Measurements from ENCODE around the gene KRTAP9-3. TPM values are rescaled to one million over a fixed set of nuclear protein-coding genes. Genes with fewer than 3 reads are reported as not detected.
"Not testable (repeated sequence)": the region's sequence is repeated elsewhere in the genome, so short reads cannot be mapped to it uniquely, and the experiment has no call there.

KRTAP9-3 gene, protein sequence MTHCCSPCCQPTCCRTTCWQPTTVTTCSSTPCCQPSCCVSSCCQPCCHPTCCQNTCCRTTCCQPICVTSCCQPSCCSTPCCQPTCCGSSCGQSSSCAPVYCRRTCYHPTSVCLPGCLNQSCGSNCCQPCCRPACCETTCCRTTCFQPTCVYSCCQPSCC
- polyA plus RNA-seq (2012; ENCODE audit: low read depth, missing spikeins): not detected

DNA sequence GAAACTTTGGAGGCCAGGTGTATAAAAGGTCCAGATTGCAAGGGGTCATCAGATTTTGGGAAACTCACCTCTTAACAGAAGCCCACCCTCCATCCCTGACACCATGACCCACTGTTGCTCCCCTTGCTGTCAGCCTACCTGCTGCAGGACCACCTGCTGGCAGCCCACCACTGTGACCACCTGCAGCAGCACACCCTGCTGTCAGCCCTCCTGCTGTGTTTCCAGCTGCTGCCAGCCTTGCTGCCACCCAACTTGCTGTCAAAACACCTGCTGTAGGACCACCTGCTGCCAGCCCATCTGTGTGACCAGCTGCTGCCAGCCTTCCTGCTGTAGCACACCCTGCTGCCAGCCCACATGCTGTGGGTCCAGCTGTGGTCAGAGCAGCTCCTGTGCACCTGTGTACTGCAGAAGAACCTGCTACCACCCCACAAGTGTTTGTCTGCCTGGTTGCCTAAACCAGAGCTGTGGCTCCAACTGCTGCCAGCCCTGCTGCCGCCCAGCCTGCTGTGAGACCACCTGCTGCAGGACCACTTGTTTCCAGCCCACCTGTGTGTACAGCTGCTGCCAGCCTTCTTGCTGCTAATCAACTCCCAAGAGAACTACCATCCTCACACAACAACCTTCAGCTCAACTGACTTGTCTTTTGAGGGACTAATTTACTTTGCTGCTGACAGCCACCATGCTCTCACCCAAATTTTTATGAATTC is at the start of gene KRTAP9-3:
Gene KRTAP9-3 (plus strand): TSS at position 51 of the 707 bp plus-strand sequence. CDS start 53 bp downstream, at position 104.
- DNase-seq (ENCODE audit: insufficient read length, low spot score); FAIRE-seq: not testable (repeated sequence)

DNA sequence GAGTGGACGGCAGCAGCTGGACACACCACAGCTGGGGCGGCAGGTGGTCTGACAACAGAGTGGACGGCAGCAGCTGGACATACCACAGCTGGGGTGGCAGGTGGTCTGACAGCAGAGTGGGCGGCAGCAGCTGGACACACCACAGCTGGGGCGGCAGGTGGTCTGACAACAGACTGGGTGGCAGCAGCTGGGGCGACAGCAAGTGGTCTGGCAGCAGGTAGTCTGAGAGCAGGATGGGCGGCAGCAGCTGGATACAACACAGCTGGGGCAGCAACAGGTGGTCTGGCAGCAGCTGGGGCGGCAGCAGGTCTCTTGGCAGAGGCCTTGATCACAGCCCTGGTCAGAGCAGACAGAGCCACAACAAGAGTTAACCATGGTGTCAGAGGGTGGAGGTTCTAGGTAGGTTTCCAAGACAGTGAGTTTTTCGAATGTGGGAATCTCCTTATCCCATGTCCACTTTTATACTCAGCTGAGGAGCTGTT is 47.7 kb upstream of the KRTAP9-3 start, which contains the start of gene KRTAP4-1:
Gene KRTAP4-1 (minus strand): TSS at position 432 of the 482 bp plus-strand sequence. CDS start 57 bp downstream, at position 375.
- TF ChIP-seq PAX5 (IDR thresholded peaks at IDR 0.05; ENCODE audit: insufficient read depth, low read length, severe bottlenecking) (no peak), SPI1 (IDR thresholded peaks at IDR 0.05; ENCODE audit: low read depth, low read length) (no peak), TAF1 (IDR thresholded peaks at IDR 0.05; ENCODE audit: low read depth, low read length) (no peak), POU2F2 (IDR thresholded peaks at IDR 0.05; ENCODE audit: low read depth, low read length) (no peak), POLR2A (IDR thresholded peaks at IDR 0.05; ENCODE audit: low read depth, low read length) (no peak), POLR2AphosphoS5 (IDR thresholded peaks at IDR 0.05; ENCODE audit: low read depth, low read length) (no peak)
- DNase-seq (ENCODE audit: insufficient read length, low spot score) (no peak), FAIRE-seq (no peak)

DNA sequence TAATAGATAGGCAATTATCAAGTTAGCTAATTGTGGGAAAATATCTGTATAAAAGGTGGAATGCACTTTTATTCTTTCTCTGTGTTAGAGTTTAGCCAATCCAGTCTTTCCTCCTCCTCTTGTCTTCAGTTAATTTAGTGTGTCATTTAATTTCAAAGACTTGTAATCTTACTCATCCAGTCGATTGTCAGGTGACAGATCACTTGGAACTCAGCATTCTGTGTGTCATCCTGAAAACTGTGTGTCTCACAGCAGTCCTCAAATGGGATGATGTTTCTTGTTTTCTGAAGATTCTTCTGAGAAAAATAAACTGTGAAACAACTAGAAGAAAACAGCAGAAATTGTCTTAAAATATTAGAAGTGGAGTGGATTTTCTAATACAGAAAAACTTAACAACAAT is 47.2 kb upstream of the KRTAP9-3 start:
- FAIRE-seq (no peak), DNase-seq (ENCODE audit: insufficient read length, low spot score) (no peak)
- TF ChIP-seq POLR2A (IDR thresholded peaks at IDR 0.05; ENCODE audit: low read depth, low read length) (no peak), POU2F2 (IDR thresholded peaks at IDR 0.05; ENCODE audit: low read depth, low read length) (no peak), SPI1 (IDR thresholded peaks at IDR 0.05; ENCODE audit: low read depth, low read length) (no peak), PAX5 (IDR thresholded peaks at IDR 0.05; ENCODE audit: insufficient read depth, low read length, severe bottlenecking) (no peak), TAF1 (IDR thresholded peaks at IDR 0.05; ENCODE audit: low read depth, low read length) (no peak), POLR2AphosphoS5 (IDR thresholded peaks at IDR 0.05; ENCODE audit: low read depth, low read length) (no peak)

DNA sequence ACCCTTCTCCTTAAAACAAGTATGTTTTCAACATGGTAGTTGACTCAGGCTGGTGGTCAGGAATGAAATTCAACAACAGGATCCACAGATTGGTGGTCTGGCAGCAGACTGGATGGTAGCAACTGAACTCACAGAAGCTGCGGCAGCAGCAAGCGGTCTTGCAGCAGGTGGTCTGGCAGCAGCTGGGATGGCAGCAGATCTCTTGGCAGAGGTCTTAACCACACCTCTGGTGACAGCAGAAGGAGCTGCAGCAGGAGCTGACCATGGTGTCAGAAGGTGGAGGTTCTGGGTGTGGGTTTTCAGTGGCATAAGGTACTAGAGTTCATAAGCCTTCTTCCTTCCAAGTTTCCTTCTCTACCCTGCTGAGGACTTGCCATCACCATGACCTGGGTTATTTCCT is 45.4 kb upstream of the KRTAP9-3 start:
- FAIRE-seq: no peak
- no peak for DNase-seq (ENCODE audit: insufficient read length, low spot score)
- TF ChIP-seq SPI1 (IDR thresholded peaks at IDR 0.05; ENCODE audit: low read depth, low read length) (no peak), TAF1 (IDR thresholded peaks at IDR 0.05; ENCODE audit: low read depth, low read length) (no peak), POU2F2 (IDR thresholded peaks at IDR 0.05; ENCODE audit: low read depth, low read length) (no peak), PAX5 (IDR thresholded peaks at IDR 0.05; ENCODE audit: insufficient read depth, low read length, severe bottlenecking) (no peak), POLR2AphosphoS5 (IDR thresholded peaks at IDR 0.05; ENCODE audit: low read depth, low read length) (no peak), POLR2A (IDR thresholded peaks at IDR 0.05; ENCODE audit: low read depth, low read length) (no peak)

DNA sequence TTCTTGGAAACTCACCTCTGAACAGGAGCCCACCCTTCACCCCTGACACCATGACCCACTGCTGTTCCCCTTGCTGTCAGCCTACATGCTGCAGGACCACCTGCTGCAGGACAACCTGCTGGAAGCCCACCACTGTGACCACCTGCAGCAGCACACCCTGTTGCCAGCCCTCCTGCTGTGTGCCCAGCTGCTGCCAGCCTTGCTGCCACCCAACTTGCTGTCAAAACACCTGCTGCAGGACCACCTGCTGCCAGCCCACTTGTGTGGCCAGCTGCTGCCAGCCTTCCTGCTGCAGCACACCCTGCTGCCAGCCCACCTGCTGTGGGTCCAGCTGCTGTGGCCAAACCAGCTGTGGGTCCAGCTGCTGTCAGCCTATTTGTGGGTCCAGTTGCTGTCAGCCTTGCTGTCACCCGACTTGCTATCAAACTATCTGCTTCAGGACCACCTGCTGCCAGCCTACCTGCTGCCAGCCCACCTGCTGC is 42.4 kb upstream of the KRTAP9-3 start, which contains the start of gene KRTAP9-1:
Gene KRTAP9-1 (plus strand): TSS at position 51 of the 482 bp plus-strand sequence. CDS start 0 bp downstream, at position 51.
- not testable (repeated sequence) for DNase-seq (ENCODE audit: insufficient read length, low spot score); FAIRE-seq

DNA sequence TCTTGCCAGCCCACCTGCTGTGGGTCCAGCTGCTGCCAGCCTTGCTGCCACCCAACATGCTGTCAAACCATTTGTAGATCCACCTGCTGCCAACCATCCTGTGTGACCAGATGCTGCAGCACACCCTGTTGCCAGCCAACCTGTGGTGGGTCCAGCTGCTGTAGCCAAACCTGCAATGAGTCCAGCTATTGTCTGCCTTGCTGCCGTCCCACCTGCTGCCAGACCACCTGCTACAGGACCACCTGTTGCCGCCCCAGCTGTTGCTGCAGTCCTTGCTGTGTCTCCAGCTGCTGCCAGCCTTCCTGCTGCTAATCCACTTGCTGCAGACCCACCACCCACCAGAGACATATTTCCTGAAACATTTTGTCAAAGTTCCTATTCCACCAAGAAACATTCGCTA is 41.9 kb upstream of the KRTAP9-3 start:
- no peak for FAIRE-seq
- TF ChIP-seq POLR2A (IDR thresholded peaks at IDR 0.05; ENCODE audit: low read depth, low read length) (no peak), PAX5 (IDR thresholded peaks at IDR 0.05; ENCODE audit: insufficient read depth, low read length, severe bottlenecking) (no peak), SPI1 (IDR thresholded peaks at IDR 0.05; ENCODE audit: low read depth, low read length) (no peak), POLR2AphosphoS5 (IDR thresholded peaks at IDR 0.05; ENCODE audit: low read depth, low read length) (no peak), POU2F2 (IDR thresholded peaks at IDR 0.05; ENCODE audit: low read depth, low read length) (no peak), TAF1 (IDR thresholded peaks at IDR 0.05; ENCODE audit: low read depth, low read length) (no peak)

DNA sequence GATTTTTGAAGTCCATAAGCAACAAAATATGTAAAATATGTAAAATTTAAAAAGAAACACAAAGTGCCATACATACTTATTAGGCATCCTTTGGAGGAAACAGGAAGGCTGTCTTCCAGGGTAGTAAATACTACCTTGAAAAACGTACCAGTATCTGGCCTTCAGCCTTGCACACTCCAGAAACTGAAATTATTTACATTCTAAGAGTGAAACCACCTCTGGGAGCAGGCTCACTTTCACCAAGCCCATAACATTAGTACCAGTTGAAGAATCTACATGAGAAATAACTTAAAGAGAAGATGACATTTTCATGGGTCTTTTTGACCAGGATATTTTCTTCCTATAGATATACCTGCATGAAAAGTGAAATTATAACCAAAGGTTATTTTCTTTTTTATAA is 36.2 kb upstream of the KRTAP9-3 start:
- FAIRE-seq: no peak
- no peak for TF ChIP-seq POLR2A (IDR thresholded peaks at IDR 0.05; ENCODE audit: low read depth, low read length)
- no peak for TF ChIP-seq SPI1 (IDR thresholded peaks at IDR 0.05; ENCODE audit: low read depth, low read length)
- TF ChIP-seq PAX5 (IDR thresholded peaks at IDR 0.05; ENCODE audit: insufficient read depth, low read length, severe bottlenecking): no peak
- no peak for DNase-seq (ENCODE audit: insufficient read length, low spot score)

More for the DNA sequence above, 41.9 kb upstream of the KRTAP9-3 start:
- DNase-seq (ENCODE audit: insufficient read length, low spot score): no peak

DNA sequence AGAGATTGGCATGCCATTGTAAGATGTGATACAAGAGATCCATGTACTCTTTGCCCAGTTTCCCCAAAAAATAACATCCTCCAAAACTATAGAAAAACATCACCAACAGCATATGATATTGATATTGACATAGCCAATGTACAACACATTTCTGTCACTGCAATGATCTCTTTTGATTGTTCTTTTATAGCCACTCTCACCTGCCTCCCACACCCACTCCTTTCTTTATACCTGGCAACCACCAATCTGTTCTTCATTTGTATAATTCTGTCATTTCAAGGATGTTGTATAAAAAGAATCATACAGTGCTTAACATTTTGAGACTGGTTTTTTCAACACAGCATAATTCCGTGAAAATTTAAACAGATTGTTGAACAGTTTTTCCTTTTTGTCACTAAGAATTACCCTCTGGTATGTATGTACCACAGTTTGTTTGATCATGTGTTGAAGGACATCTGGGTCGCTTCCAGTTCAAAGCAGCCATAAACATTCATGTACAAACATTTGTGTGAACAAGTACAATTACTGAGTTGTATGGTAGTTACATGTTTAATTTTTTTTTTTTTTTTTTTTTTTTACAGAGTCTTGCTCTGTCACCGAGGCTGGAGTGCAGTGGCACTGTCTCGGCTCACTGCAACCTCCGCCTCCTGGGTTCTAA is 32.7 kb upstream of the KRTAP9-3 start:
- DNase-seq (ENCODE audit: insufficient read length, low spot score) (no peak), FAIRE-seq (no peak)
- no peak for TF ChIP-seq TAF1 (IDR thresholded peaks at IDR 0.05; ENCODE audit: low read depth, low read length)
- TF ChIP-seq POLR2AphosphoS5 (IDR thresholded peaks at IDR 0.05; ENCODE audit: low read depth, low read length): no peak
- no peak for TF ChIP-seq POU2F2 (IDR thresholded peaks at IDR 0.05; ENCODE audit: low read depth, low read length)

DNA sequence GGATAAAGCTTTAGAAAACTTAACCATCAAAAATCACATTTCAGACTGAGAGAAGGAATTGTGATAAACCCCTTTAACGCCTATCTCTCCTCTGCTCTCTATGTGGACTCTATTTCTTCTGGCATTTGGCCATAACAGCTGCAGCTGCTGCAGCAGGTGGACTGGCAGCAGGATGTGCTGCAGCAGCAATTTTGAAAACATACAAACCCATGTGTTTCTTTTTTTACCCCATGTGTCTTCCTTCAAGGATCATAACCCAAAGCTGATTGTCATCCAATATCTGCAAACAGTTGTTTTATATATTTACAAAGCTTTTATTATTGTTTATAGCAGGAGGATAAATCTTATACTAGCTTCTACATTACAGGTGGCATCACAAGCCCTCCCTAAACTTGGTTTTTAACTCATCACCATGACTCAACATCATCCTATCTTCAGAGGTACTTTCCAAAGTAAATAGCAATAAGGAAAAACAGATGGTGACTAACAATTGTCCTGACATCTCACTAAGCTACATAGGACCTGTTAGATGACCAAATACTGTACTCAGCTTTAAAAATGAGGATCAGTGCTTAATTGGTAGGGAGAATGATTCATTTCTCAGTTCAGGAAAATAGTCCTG is 20.3 kb upstream of the KRTAP9-3 start:
- FAIRE-seq: no peak
- TF ChIP-seq POU2F2 (IDR thresholded peaks at IDR 0.05; ENCODE audit: low read depth, low read length) (no peak), SPI1 (IDR thresholded peaks at IDR 0.05; ENCODE audit: low read depth, low read length) (no peak), POLR2A (IDR thresholded peaks at IDR 0.05; ENCODE audit: low read depth, low read length) (no peak), POLR2AphosphoS5 (IDR thresholded peaks at IDR 0.05; ENCODE audit: low read depth, low read length) (no peak), PAX5 (IDR thresholded peaks at IDR 0.05; ENCODE audit: insufficient read depth, low read length, severe bottlenecking) (no peak), TAF1 (IDR thresholded peaks at IDR 0.05; ENCODE audit: low read depth, low read length) (no peak)
- DNase-seq (ENCODE audit: insufficient read length, low spot score): no peak

Data from GM12891 (cell line).